A172 (cell line): ENCODE measurements around the gene ADAM15. TPM values are rescaled to one million over a fixed set of nuclear protein-coding genes. Genes with fewer than 3 reads are reported as not detected.

Source experiments
- DNase-seq: peaks from one replicate; pipeline ENCODE4 v3.0.0-alpha.2; 2015; ENCODE audit warnings: low spot score
- total RNA-seq: library from RNA; depleted of rRNA; stranded (reverse); fragments of >200 nt; shearing (Covaris generic); gene quantifications from 2 replicates; pipeline ENCODE4 v1.2.3, GENCODE V29; 2014

ADAM15 gene
- total RNA-seq, 1 experiment from 2014 or later, result 144 TPM

GRCh38 chr1:155011437-155012025 is 39.6 kb upstream of the ADAM15 start:
- DNase-seq, result no peak

GRCh38 chr1:155012026-155012546 is 39.0 kb upstream of the ADAM15 start:
- peak; percentile 60 for DNase-seq

- no peak for DNase-seq
Observed at GRCh38 chr1:155012776-155013602, 38.1 kb upstream of the ADAM15 start.

GRCh38 chr1:155013632-155014031 is 37.5 kb upstream of the ADAM15 start:
- DNase-seq, result no peak

GRCh38 chr1:155014709-155015508 is 36.2 kb upstream of the ADAM15 start:
- no peak for DNase-seq

DNA sequence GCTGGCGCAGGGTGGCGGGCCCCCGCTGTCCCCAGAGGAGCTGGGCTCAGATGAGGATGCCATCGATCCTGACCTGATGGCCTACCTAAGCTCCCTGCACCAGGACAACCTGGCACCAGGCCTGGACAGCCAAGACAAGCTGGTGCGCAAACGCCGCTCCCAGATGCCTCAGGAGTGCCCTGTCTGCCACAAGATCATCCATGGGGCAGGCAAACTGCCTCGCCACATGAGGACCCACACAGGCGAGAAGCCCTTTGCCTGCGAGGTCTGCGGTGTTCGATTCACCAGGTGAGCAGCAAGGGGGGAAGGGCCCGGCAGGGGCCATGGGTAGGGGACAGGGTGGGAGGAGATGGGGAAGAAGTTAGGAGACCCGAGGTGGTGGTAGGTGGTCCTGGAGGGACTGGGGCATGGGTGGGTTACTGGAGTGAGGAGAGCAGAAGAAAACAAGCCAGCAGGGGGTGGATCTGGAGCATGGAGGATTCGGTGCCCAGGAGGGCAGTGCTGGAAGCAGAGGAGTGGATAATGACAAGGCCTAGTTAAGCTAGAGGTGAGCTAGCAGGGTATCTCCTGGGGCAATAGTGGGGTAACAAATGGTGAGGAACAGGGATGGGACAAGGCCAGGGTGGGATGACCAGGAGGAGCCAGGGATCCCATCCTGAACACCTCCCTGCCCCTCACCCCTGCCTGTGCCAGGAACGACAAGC is 35.4 kb upstream of the ADAM15 start:
- DNase-seq, result no peak

GRCh38 chr1:155016231-155016831 is 34.8 kb upstream of the ADAM15 start:
- no peak for DNase-seq

GRCh38 chr1:155017041-155017945 is 33.8 kb upstream of the ADAM15 start:
- peak; percentile 92 for DNase-seq

- DNase-seq, result no peak
Observed at GRCh38 chr1:155017946-155018316, 33.2 kb upstream of the ADAM15 start.

- no peak for DNase-seq
Observed at GRCh38 chr1:155018617-155019348, 32.3 kb upstream of the ADAM15 start.

DNA sequence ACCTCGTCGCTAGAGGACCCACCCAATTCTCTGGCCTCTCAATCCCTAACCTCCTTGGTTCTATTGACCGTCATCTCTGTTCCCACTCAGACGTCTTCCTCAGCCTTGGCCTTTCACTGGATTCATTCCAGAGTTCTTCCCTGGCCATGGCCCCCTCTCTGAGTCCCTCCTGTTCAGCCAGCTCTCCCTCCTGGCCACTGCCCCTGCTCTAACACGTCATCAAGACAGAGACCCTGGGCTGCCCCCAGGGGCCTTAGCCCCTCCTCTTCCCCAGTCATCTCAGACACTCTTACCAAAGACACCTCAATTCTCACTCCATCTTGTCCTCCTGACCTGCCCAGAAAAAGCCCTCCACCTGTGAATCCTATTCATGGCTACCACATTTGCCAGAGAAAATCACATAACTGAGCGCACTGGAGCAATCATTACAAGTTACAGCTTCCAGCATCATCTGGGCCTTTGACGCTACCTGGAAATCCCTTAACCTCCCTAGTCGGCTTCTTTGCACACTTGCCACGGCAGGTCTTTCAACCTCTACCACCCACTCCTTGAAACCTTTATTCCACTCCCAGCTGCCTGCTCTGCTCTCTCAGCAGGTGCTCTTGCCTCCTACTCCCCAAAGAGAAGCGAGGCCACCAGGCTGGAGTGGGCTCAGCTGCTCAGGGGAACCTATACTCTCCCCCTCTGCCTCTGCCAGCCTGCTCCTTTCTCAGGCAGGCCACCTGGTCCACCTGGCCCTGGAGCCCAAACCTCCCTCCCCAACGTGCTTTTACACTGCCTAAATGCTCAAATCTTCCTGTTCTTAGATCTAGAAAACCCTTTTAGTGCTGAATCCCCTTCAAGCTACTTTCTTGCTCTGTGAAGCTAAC is 31.5 kb upstream of the ADAM15 start:
- no peak for DNase-seq

- peak; percentile 52 for DNase-seq
Observed at GRCh38 chr1:155022136-155022926, 28.8 kb upstream of the ADAM15 start.

- no peak for DNase-seq
Observed at GRCh38 chr1:155022927-155023236, 28.2 kb upstream of the ADAM15 start.

GRCh38 chr1:155023627-155024026 is 27.5 kb upstream of the ADAM15 start:
- no peak for DNase-seq

DNA sequence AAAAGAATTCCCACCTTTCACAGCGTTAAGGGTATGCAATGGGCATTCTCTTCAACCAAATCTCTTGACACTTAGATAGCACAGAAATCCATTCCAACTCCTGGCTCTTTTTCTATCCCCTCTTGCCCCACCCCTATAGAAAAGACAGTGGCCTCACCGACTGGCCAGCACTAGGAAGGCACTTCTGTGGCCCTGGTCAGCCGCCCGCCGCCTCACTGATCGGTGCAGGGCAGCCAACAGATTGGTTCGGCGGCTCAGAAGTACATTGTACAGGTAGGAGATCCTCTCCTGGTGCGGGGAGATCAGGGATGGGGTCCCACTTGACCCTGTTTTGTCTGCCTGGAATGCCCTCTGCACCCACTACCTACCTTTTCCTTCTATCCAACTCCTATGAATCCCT is 26.8 kb upstream of the ADAM15 start:
- no peak for DNase-seq

GRCh38 chr1:155026154-155026553 is 25.0 kb upstream of the ADAM15 start:
- DNase-seq, result no peak

DNA sequence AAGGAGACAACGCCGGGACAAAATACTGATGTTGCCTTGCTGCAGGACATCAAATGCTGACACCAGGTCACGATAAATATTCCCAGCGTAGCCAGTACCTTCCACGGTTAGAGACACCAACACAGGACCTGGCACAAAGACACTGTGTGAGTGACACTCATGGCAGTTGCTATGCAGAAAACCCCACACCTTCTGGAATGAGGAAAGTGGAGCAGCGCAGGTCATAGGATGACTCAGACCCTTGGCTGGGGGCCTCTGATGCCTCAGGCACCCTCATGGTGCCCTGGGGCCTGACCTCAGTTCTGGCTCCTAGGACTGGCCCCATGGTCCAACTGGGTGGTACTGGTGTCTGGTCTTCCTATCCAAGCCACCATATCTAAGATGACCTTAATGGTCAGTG is 24.5 kb upstream of the ADAM15 start:
- DNase-seq, result peak; percentile 56
